HG02970 (cell line): Measurements from ENCODE around the gene GPR39.
"Not testable (repeated sequence)": the region's sequence is repeated elsewhere in the genome, so short reads cannot be mapped to it uniquely, and the experiment has no call there.

Experiments
- ATAC-seq: cut with Tn5 transposase; IDR thresholded peaks from one replicate; pipeline ENCODE4 v1.9.1; 2021; ENCODE audit warnings: mild to moderate bottlenecking, moderate library complexity, moderate number of reproducible peaks; ENCODE audit not compliant: unreplicated experiment, low FRiP score

GPR39 gene

GRCh38 chr2:132416723-132417395 lies at the start of gene GPR39:
TSS of gene GPR39 (plus strand) at chr2:132416805.
- ATAC-seq = no peak

- ATAC-seq = no peak
Observed at GRCh38 chr2:132368191-132368590, 48.4 kb upstream of the GPR39 start.

- ATAC-seq = no peak
Observed at GRCh38 chr2:132372276-132372675, 44.3 kb upstream of the GPR39 start.

- ATAC-seq = no peak
Observed at GRCh38 chr2:132373391-132374135, 43.0 kb upstream of the GPR39 start.

- no peak for ATAC-seq
Observed at GRCh38 chr2:132374151-132374550, 42.5 kb upstream of the GPR39 start.

- no peak for ATAC-seq
Observed at GRCh38 chr2:132374551-132374950, 42.1 kb upstream of the GPR39 start.

GRCh38 chr2:132374961-132375360 lies 41.6 kb upstream of the GPR39 start:
- no peak for ATAC-seq

- ATAC-seq = no peak
Observed at GRCh38 chr2:132381376-132381775, 35.2 kb upstream of the GPR39 start.

- no peak for ATAC-seq
Observed at GRCh38 chr2:132383956-132384355, 32.6 kb upstream of the GPR39 start.

- no peak for ATAC-seq
Observed at GRCh38 chr2:132384491-132385151, 32.0 kb upstream of the GPR39 start.

GRCh38 chr2:132387126-132387525 lies 29.5 kb upstream of the GPR39 start:
- no peak for ATAC-seq

- ATAC-seq = no peak
Observed at GRCh38 chr2:132390076-132390475, 26.5 kb upstream of the GPR39 start.

GRCh38 chr2:132391378-132391777 lies 25.2 kb upstream of the GPR39 start:
- no peak for ATAC-seq

GRCh38 chr2:132392221-132392620 lies 24.4 kb upstream of the GPR39 start:
- ATAC-seq = no peak

GRCh38 chr2:132392879-132393278 lies 23.7 kb upstream of the GPR39 start:
- ATAC-seq = no peak

GRCh38 chr2:132397042-132397441 lies 19.6 kb upstream of the GPR39 start:
- ATAC-seq = not testable (repeated sequence)

- ATAC-seq = no peak
Observed at GRCh38 chr2:132400169-132400900, 16.3 kb upstream of the GPR39 start.

- ATAC-seq = no peak
Observed at GRCh38 chr2:132400901-132401240, 15.7 kb upstream of the GPR39 start.

- ATAC-seq = no peak
Observed at GRCh38 chr2:132401326-132401725, 15.3 kb upstream of the GPR39 start.

GRCh38 chr2:132403146-132403545 lies 13.5 kb upstream of the GPR39 start:
- no peak for ATAC-seq

- no peak for ATAC-seq
Observed at GRCh38 chr2:132404056-132404455, 12.5 kb upstream of the GPR39 start.
